ENCODE data around the gene IRAK1BP1. TPM values are rescaled to one million over a fixed set of nuclear protein-coding genes. Genes with fewer than 3 reads are reported as not detected.
"Not testable (repeated sequence)": the region's sequence is repeated elsewhere in the genome, so short reads cannot be mapped to it uniquely, and the experiment has no call there.

The IRAK1BP1 gene
- total and polyA plus RNA-seq, 4 donors = 1.5 to 18.9 (median 5.1) TPM

DNA sequence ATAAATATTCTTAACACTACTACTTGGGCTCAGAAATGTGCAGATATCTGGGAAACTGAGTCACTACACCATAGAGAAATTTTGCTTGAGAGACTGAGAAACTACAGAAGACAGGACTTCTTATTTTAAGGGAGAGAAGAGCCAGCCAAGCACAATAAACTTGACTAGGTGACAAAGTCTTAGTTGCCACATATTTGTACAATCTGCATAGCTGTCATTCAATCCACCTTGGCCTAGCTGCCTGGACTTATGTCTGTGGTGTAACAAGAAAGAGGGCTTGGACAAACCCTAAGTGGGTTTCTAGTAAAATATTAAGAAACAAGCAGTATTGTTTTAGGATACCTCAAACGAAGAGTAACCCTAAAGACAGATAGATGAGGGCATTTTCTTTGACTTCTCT, 21.8 kb upstream of the IRAK1BP1 start:
- Histone ChIP-seq H3K9me3 (ENCODE audit: control insufficient read depth in 4 of 4, insufficient read depth in 3 of 4, low read length in 3 of 4) (no peaks in the 10 kb centered on the region), H3K36me3 (ENCODE audit: control insufficient read depth in 4 of 4, insufficient read depth in 4 of 4, low read length in 4 of 4) (no peaks in the 10 kb centered on the region), H3K27ac (ENCODE audit: low read depth in 1 of 2, low read length in 1 of 2) (no peak overlapping the region), H3K27me3 (ENCODE audit: control insufficient read depth in 3 of 3, insufficient read depth in 3 of 3, low read length in 2 of 3) (no peaks in the 10 kb centered on the region), H3K9ac (ENCODE audit: insufficient read depth in 1 of 2, low read length in 2 of 2) (no peak overlapping the region), H3K4me1 (ENCODE audit: control insufficient read depth in 5 of 5, insufficient read depth in 5 of 5, low read length in 5 of 5) (peaks cover 0 to 2% (median 0%) of the 10 kb centered on the region in 5 donors), H3K4me3 (no peak overlapping the region)
- 66 to 69% methylated on average over 1 of the region's 1 CpG for WGBS, 2 donors
- TF ChIP-seq, protein P1, sequence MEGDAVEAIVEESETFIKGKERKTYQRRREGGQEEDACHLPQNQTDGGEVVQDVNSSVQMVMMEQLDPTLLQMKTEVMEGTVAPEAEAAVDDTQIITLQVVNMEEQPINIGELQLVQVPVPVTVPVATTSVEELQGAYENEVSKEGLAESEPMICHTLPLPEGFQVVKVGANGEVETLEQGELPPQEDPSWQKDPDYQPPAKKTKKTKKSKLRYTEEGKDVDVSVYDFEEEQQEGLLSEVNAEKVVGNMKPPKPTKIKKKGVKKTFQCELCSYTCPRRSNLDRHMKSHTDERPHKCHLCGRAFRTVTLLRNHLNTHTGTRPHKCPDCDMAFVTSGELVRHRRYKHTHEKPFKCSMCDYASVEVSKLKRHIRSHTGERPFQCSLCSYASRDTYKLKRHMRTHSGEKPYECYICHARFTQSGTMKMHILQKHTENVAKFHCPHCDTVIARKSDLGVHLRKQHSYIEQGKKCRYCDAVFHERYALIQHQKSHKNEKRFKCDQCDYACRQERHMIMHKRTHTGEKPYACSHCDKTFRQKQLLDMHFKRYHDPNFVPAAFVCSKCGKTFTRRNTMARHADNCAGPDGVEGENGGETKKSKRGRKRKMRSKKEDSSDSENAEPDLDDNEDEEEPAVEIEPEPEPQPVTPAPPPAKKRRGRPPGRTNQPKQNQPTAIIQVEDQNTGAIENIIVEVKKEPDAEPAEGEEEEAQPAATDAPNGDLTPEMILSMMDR (IDR thresholded peaks at IDR 0.05; ENCODE audit: control extremely low read depth, extremely low read depth) = no peak
- no peak for ATAC-seq (ENCODE audit: insufficient read depth, low FRiP score)
- no peak for DNase-seq

DNA sequence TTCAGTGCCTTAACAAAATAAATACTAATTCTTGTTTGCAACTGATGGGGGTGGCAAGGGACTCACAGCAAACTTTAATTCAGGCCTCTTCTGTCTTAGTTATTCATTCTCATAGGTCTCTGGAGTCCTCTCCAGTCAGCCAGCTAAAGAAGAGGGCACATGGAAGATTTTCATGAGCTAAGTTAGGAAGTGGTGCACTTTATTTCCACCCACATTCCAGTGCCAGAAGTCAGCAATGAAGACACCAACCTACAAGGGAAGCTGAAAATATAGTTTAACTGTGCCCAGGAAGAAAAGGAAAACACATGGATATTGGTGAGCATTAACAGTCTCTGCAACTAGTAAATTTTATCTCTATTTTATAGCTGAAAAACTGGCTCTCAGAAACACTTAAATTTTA, 16.7 kb upstream of the IRAK1BP1 start:
- Histone ChIP-seq H3K36me3 (ENCODE audit: control insufficient read depth in 4 of 4, insufficient read depth in 4 of 4, low read length in 4 of 4) (no peaks in the 10 kb centered on the region), H3K27ac (ENCODE audit: low read depth in 1 of 2, low read length in 1 of 2) (no peak overlapping the region), H3K4me3 (no peak overlapping the region), H3K9ac (ENCODE audit: insufficient read depth in 1 of 2, low read length in 2 of 2) (no peak overlapping the region), H3K4me1 (ENCODE audit: control insufficient read depth in 5 of 5, insufficient read depth in 5 of 5, low read length in 5 of 5) (peaks cover 0 to 3% (median 0%) of the 10 kb centered on the region in 5 donors), H3K9me3 (ENCODE audit: control insufficient read depth in 4 of 4, insufficient read depth in 3 of 4, low read length in 3 of 4) (no peaks in the 10 kb centered on the region), H3K27me3 (ENCODE audit: control insufficient read depth in 3 of 3, insufficient read depth in 3 of 3, low read length in 2 of 3) (no peaks in the 10 kb centered on the region)
- ATAC-seq (ENCODE audit: insufficient read depth, low FRiP score) (no peak), DNase-seq (no peak)
- TF ChIP-seq, protein P1 (IDR thresholded peaks at IDR 0.05; ENCODE audit: control extremely low read depth, extremely low read depth) = no peak

DNA sequence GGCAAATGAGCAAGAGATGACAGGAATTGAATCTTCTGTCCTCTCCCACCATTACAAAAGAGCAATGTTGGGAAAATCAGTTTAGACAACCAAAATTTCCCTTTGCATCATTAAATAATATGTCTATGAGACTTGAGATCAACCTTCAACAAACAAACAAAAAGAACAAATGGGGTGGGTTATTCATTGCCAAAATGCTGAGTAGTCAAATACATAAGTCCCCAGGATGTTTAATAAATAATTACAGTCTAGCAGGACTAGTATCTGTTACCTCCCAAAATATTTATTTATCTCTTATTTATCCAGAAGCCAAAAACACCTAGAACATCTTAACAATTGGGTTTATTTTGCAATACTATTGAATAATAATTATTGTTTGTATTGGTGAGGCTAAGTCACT, 16.2 kb upstream of the IRAK1BP1 start:
- TF ChIP-seq, protein P1 (IDR thresholded peaks at IDR 0.05; ENCODE audit: control extremely low read depth, extremely low read depth) = no peak
- Histone ChIP-seq H3K27ac (ENCODE audit: low read depth in 1 of 2, low read length in 1 of 2) (no peak overlapping the region), H3K4me3 (no peak overlapping the region), H3K27me3 (ENCODE audit: control insufficient read depth in 3 of 3, insufficient read depth in 3 of 3, low read length in 2 of 3) (no peaks in the 10 kb centered on the region), H3K4me1 (ENCODE audit: control insufficient read depth in 5 of 5, insufficient read depth in 5 of 5, low read length in 5 of 5) (peaks cover 0 to 2% (median 0%) of the 10 kb centered on the region in 5 donors), H3K9ac (ENCODE audit: insufficient read depth in 1 of 2, low read length in 2 of 2) (no peak overlapping the region), H3K9me3 (ENCODE audit: control insufficient read depth in 4 of 4, insufficient read depth in 3 of 4, low read length in 3 of 4) (no peaks in the 10 kb centered on the region), H3K36me3 (ENCODE audit: control insufficient read depth in 4 of 4, insufficient read depth in 4 of 4, low read length in 4 of 4) (no peaks in the 10 kb centered on the region)
- ATAC-seq (ENCODE audit: insufficient read depth, low FRiP score) = no peak
- DNase-seq = no peak

DNA sequence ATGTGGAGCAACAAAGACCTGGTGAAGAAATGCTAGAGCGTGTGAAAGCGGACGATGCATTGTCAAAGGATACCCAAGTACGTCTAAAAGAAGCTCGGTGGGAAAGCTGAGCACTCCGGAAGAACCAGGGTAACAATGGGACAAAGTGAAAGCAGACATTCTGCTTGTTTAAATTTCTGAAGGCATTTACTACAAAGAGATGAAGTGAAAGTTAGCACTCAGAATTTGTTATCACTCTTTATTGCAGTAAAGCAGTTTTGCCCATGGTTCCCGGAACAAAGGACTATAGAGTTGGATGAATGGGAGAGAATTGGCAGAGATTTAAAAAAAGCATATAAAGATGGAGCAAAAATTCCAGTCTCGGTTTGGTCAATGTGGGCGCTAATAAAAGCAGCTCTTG, 12.8 kb upstream of the IRAK1BP1 start:
- ATAC-seq (ENCODE audit: insufficient read depth, low FRiP score) (no peak), DNase-seq (no peak)
- 90 to 91% methylated on average over 9 of the region's 9 CpGs for WGBS, 2 donors
- H3K27ac ChIP-seq (ENCODE audit: low read depth in 1 of 2, low read length in 1 of 2) = no peak overlapping the region
- TF ChIP-seq, protein P1 (IDR thresholded peaks at IDR 0.05; ENCODE audit: control extremely low read depth, extremely low read depth) = no peak
- no peak overlapping the region for H3K4me3 ChIP-seq
- H3K9me3 ChIP-seq (ENCODE audit: control insufficient read depth in 4 of 4, insufficient read depth in 3 of 4, low read length in 3 of 4) = no peaks in the 10 kb centered on the region
- H3K36me3 ChIP-seq (ENCODE audit: control insufficient read depth in 4 of 4, insufficient read depth in 4 of 4, low read length in 4 of 4) = no peaks in the 10 kb centered on the region
- H3K4me1 ChIP-seq (ENCODE audit: control insufficient read depth in 5 of 5, insufficient read depth in 5 of 5, low read length in 5 of 5) = peaks cover 0 to 2% (median 0%) of the 10 kb centered on the region in 5 donors
- H3K9ac ChIP-seq (ENCODE audit: insufficient read depth in 1 of 2, low read length in 2 of 2) = no peak overlapping the region
- H3K27me3 ChIP-seq (ENCODE audit: control insufficient read depth in 3 of 3, insufficient read depth in 3 of 3, low read length in 2 of 3) = no peaks in the 10 kb centered on the region

DNA sequence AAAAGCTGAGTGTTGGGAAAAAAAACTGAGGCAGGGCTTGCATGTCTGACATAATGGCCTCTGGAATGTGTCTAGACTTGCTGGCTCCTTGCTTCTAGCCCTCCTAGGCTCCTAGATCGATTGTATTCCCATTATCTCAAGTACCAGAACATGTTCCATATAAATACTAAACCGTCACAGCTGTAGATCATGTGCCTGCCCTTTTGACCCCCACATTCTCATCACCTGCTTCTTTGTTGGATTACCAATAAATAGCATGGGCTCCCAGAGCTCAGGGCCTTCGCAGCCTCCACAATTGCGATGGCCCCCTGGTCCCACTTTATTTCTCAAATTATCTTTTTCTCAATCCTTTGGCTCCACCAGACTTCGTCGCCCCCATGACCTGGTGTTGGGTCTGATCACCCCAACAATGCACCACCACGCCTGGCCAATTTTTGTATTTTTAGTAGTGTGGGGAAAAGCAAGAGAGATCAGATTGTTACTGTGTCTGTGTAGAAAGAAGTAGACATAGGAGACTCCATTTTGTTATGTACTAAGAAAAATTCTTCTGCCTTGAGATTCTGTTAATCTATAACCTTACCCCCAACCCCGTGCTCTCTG, 8.9 kb upstream of the IRAK1BP1 start:
- H3K27me3 ChIP-seq (ENCODE audit: control insufficient read depth in 3 of 3, insufficient read depth in 3 of 3, low read length in 2 of 3); H3K9me3 ChIP-seq (ENCODE audit: control insufficient read depth in 4 of 4, insufficient read depth in 3 of 4, low read length in 3 of 4); H3K4me3 ChIP-seq; H3K36me3 ChIP-seq (ENCODE audit: control insufficient read depth in 4 of 4, insufficient read depth in 4 of 4, low read length in 4 of 4); H3K4me1 ChIP-seq (ENCODE audit: control insufficient read depth in 5 of 5, insufficient read depth in 5 of 5, low read length in 5 of 5); ATAC-seq (ENCODE audit: insufficient read depth, low FRiP score); H3K27ac ChIP-seq (ENCODE audit: low read depth in 1 of 2, low read length in 1 of 2); H3K9ac ChIP-seq (ENCODE audit: insufficient read depth in 1 of 2, low read length in 2 of 2); DNase-seq: not testable (repeated sequence)
- WGBS, 2 donors = 87 to 92% methylated on average over 7 of the region's 8 CpGs

All from lung (tissue), 12 donors.